ENCODE results near the gene VSTM1.

DNA sequence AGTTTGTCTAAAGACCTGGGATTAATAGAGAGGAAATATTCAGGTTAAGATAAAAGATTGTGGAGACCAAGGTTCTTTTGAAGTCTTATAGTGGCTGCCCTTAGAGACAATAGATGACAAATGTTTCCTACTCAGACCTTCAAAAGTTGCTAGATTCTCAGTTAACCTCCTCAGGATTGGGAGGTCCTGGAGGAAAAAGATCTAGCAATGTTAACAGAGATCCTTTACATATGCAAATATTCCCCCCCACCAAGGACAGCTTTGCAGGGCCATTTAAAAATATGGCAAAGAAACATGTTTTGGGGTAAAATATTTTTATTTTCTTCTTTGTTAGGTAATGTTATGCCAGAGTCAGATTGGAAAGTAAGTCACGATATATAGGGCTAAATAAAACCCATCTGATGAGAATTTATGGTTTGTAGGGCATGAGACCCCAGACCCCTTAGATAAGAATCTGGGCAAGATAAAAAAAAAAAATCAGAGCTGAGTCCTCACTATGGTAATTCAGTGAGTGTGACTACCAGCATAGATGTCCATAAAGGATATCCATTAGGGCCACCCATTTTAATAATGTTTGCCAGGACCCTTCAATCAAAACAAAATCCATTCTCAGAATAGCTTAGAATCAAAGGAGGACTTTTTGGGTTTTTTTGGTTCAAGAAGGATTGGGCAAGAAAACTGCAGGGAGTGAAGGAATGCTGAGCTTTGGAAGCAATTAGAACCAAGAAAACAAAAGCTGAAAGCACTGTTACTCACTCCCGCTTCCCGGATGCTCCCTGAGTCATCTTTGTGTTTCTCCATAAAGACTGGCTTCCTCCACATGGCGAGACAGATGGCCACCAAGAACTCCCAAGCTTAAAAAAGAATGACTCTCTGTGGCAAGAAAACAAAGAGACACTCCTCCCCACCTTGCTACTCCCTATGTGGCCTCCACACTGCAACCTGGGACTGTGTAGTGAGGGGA is 28.2 kb downstream of the VSTM1 start:
- TF ChIP-seq, protein P1, sequence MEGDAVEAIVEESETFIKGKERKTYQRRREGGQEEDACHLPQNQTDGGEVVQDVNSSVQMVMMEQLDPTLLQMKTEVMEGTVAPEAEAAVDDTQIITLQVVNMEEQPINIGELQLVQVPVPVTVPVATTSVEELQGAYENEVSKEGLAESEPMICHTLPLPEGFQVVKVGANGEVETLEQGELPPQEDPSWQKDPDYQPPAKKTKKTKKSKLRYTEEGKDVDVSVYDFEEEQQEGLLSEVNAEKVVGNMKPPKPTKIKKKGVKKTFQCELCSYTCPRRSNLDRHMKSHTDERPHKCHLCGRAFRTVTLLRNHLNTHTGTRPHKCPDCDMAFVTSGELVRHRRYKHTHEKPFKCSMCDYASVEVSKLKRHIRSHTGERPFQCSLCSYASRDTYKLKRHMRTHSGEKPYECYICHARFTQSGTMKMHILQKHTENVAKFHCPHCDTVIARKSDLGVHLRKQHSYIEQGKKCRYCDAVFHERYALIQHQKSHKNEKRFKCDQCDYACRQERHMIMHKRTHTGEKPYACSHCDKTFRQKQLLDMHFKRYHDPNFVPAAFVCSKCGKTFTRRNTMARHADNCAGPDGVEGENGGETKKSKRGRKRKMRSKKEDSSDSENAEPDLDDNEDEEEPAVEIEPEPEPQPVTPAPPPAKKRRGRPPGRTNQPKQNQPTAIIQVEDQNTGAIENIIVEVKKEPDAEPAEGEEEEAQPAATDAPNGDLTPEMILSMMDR (IDR thresholded peaks at IDR 0.05) = no peak
- no peak for TF ChIP-seq POLR2A (IDR thresholded peaks at IDR 0.05)
- no peak for TF ChIP-seq POLR2AphosphoS5 (IDR thresholded peaks at IDR 0.05)

All from sigmoid colon (tissue), 4 donors.